H1 (cell line): ENCODE data around the gene MAP2K7. TPM values are rescaled to one million over a fixed set of nuclear protein-coding genes. Genes with fewer than 3 reads are reported as not detected.

Experiments
- CHD2 ChIP-seq: IDR thresholded peaks from 2 replicates; pipeline ENCODE4 v1.6.1; 2012; ENCODE audit warnings: low read length, improper control_type of control experiment
- KDM5A ChIP-seq: fragments of 200-600 bp; IDR thresholded peaks from 2 replicates; pipeline ENCODE4 v1.7.1; 2012; ENCODE audit warnings: mild to moderate bottlenecking, low read length, inconsistent platforms, mixed read lengths
- RBBP5 ChIP-seq: IDR thresholded peaks from 2 replicates; pipeline ENCODE4 v1.7.1; 2012; ENCODE audit warnings: low read depth, mild to moderate bottlenecking, inconsistent platforms, low read length, moderate library complexity, borderline replicate concordance
- RNF2 ChIP-seq: fragments of 200-900, 300-1000 bp; sonication (generic); IDR thresholded peaks from 2 replicates; pipeline ENCODE4 v1.7.1; 2016; ENCODE audit warnings: borderline replicate concordance, low read depth, mild to moderate bottlenecking, antibody characterized with exemption, low read length; ENCODE audit not compliant: poor library complexity, severe bottlenecking; ENCODE audit errors: missing control alignments
- SAP30 ChIP-seq: fragments of 300-600 bp; sonication (generic); IDR thresholded peaks from 2 replicates; pipeline ENCODE4 v1.7.1; 2012; ENCODE audit warnings: low read length, moderate library complexity, mild to moderate bottlenecking, inconsistent platforms; ENCODE audit not compliant: insufficient read depth, insufficient replicate concordance
- TAF1 ChIP-seq: IDR thresholded peaks from 2 replicates; pipeline ENCODE4 v1.6.1; 2011; ENCODE audit warnings: mild to moderate bottlenecking, low read depth, low read length
- YY1 ChIP-seq: IDR thresholded peaks from 2 replicates; pipeline ENCODE4 v1.6.1; 2011; ENCODE audit warnings: low read depth, mild to moderate bottlenecking, low read length
- polyA plus RNA-seq, 7 experiments: library from polyadenylated mRNA; depleted of rRNA in 3 of 7; stranded (reverse) in 5 of 7; unstranded in 2 of 7; fragments of >200 nt in 5 of 7; fragments of 200-250 nt in 2 of 7; gene quantifications; 1 replicate in 5 of 7; 2 replicates in 1 of 7; 4 replicates in 1 of 7; pipeline versions ENCODE4 v1.2.1 to v1.2.3, GENCODE V29; 2011 to 2013; ENCODE audit warnings: missing spikeins in 2 of 7, mixed read lengths in 2 of 7
- total RNA-seq: library from RNA; stranded (reverse); fragmentation: NEBNext Ultra II Directional; extraction: Animal tissue kit (Norgen Biotek cat#: 25700); gene quantifications from 2 replicates; pipeline ENCODE4 v1.2.1, GENCODE V29; 2021
- TF ChIP-seq, protein P1 (sequence below): IDR thresholded peaks from 2 replicates; pipeline ENCODE4 v1.6.1; 2012; ENCODE audit warnings: inconsistent platforms
- TF ChIP-seq, protein P2 (sequence below): fragments of 300-600 bp; sonication (generic); IDR thresholded peaks from 2 replicates; pipeline ENCODE4 v1.7.1; 2012; ENCODE audit warnings: low read length, moderate library complexity, mild to moderate bottlenecking, inconsistent platforms; ENCODE audit not compliant: insufficient replicate concordance

MAP2K7 gene
- total and polyA plus RNA-seq, 2 of the 8 experiments (the other 6 are each of a cell fraction or from before 2014, with no cell fraction given): 8.9 to 38.3 TPM

DNA sequence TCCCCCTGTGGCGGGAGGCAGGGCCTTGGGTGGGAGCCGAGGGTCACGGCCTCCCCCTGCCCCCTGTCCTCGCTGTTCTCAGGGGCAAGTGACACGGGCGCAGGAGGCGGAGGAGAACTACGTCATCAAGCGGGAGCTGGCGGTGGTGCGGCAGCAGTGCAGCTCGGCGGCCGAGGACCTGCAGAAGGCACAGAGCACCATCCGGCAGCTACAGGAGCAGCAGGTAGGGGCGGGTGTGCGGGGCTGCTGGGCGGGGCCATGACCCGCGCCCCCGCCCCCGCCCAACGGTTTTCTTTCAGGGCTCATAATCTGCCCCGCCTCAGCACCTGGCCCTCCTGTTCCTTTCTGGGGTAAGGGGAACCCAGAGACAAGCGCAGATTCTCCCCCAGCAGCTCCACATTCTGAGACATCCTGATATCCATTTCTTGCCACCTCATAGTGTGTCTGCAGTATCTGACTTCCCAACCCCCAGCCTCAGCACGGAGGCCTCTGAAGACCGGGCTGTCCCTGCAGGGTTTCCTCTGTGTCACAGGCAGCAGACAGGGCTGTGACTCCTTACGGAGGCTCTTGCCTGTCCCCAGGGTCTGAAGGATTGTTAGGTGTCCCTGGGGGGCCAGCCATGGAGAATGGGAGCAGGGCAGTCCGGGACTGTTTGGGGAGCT lies 45.4 kb upstream of the MAP2K7 start (continued):
- TF ChIP-seq KDM5A: no peak
- no peak for TF ChIP-seq RNF2
- TF ChIP-seq, protein P1, sequence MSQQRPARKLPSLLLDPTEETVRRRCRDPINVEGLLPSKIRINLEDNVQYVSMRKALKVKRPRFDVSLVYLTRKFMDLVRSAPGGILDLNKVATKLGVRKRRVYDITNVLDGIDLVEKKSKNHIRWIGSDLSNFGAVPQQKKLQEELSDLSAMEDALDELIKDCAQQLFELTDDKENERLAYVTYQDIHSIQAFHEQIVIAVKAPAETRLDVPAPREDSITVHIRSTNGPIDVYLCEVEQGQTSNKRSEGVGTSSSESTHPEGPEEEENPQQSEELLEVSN: no peak
- TF ChIP-seq YY1: no peak
- no peak for TF ChIP-seq SAP30
- TF ChIP-seq, protein P2, sequence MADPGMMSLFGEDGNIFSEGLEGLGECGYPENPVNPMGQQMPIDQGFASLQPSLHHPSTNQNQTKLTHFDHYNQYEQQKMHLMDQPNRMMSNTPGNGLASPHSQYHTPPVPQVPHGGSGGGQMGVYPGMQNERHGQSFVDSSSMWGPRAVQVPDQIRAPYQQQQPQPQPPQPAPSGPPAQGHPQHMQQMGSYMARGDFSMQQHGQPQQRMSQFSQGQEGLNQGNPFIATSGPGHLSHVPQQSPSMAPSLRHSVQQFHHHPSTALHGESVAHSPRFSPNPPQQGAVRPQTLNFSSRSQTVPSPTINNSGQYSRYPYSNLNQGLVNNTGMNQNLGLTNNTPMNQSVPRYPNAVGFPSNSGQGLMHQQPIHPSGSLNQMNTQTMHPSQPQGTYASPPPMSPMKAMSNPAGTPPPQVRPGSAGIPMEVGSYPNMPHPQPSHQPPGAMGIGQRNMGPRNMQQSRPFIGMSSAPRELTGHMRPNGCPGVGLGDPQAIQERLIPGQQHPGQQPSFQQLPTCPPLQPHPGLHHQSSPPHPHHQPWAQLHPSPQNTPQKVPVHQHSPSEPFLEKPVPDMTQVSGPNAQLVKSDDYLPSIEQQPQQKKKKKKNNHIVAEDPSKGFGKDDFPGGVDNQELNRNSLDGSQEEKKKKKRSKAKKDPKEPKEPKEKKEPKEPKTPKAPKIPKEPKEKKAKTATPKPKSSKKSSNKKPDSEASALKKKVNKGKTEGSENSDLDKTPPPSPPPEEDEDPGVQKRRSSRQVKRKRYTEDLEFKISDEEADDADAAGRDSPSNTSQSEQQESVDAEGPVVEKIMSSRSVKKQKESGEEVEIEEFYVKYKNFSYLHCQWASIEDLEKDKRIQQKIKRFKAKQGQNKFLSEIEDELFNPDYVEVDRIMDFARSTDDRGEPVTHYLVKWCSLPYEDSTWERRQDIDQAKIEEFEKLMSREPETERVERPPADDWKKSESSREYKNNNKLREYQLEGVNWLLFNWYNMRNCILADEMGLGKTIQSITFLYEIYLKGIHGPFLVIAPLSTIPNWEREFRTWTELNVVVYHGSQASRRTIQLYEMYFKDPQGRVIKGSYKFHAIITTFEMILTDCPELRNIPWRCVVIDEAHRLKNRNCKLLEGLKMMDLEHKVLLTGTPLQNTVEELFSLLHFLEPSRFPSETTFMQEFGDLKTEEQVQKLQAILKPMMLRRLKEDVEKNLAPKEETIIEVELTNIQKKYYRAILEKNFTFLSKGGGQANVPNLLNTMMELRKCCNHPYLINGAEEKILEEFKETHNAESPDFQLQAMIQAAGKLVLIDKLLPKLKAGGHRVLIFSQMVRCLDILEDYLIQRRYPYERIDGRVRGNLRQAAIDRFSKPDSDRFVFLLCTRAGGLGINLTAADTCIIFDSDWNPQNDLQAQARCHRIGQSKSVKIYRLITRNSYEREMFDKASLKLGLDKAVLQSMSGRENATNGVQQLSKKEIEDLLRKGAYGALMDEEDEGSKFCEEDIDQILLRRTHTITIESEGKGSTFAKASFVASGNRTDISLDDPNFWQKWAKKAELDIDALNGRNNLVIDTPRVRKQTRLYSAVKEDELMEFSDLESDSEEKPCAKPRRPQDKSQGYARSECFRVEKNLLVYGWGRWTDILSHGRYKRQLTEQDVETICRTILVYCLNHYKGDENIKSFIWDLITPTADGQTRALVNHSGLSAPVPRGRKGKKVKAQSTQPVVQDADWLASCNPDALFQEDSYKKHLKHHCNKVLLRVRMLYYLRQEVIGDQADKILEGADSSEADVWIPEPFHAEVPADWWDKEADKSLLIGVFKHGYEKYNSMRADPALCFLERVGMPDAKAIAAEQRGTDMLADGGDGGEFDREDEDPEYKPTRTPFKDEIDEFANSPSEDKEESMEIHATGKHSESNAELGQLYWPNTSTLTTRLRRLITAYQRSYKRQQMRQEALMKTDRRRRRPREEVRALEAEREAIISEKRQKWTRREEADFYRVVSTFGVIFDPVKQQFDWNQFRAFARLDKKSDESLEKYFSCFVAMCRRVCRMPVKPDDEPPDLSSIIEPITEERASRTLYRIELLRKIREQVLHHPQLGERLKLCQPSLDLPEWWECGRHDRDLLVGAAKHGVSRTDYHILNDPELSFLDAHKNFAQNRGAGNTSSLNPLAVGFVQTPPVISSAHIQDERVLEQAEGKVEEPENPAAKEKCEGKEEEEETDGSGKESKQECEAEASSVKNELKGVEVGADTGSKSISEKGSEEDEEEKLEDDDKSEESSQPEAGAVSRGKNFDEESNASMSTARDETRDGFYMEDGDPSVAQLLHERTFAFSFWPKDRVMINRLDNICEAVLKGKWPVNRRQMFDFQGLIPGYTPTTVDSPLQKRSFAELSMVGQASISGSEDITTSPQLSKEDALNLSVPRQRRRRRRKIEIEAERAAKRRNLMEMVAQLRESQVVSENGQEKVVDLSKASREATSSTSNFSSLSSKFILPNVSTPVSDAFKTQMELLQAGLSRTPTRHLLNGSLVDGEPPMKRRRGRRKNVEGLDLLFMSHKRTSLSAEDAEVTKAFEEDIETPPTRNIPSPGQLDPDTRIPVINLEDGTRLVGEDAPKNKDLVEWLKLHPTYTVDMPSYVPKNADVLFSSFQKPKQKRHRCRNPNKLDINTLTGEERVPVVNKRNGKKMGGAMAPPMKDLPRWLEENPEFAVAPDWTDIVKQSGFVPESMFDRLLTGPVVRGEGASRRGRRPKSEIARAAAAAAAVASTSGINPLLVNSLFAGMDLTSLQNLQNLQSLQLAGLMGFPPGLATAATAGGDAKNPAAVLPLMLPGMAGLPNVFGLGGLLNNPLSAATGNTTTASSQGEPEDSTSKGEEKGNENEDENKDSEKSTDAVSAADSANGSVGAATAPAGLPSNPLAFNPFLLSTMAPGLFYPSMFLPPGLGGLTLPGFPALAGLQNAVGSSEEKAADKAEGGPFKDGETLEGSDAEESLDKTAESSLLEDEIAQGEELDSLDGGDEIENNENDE: no peak
- no peak for TF ChIP-seq RBBP5
- peak; percentile 22; the same call in 1 of the 2 replicates for TF ChIP-seq TAF1
- TF ChIP-seq CHD2: no peak
